OCI-LY7 (cell line): ENCODE measurements around the gene SRI.

Source experiments
- CTCF ChIP-seq: fragments of 200-600 bp; sonication (generic); conservative IDR thresholded peaks from 2 replicates; pipeline ENCODE4 v1.5.1; 2014; ENCODE audit warnings: mild to moderate bottlenecking, antibody characterized with exemption, low read length, moderate library complexity, mixed read lengths
- EZH2phosphoT487 ChIP-seq: fragments of 200-600 bp; sonication (generic); IDR thresholded peaks from 2 replicates; pipeline ENCODE4 v1.6.1; 2018; ENCODE audit warnings: low read depth, borderline replicate concordance, mild to moderate bottlenecking, mixed run types, antibody characterized with exemption, low read length, moderate library complexity, mixed read lengths

- no peak for TF ChIP-seq CTCF
- no peak for TF ChIP-seq EZH2phosphoT487
These were observed 49.0 kb upstream of the SRI start for GRCh38 chr7:88268858-88269257.
